Coronary artery (tissue), 2 donors: ENCODE data around the gene ZCCHC3.
"Not testable (repeated sequence)": the region's sequence is repeated elsewhere in the genome, so short reads cannot be mapped to it uniquely, and the experiment has no call there.

Experiments used
- DNase-seq: peaks from one replicate; pipeline ENCODE4 v3.0.0-alpha.2; 2017; ENCODE audit warnings: low spot score
- H3K27ac ChIP-seq, 2 donors: fragments of 200-600 bp; sonication (generic); one replicate each; pipeline ENCODE4 v1.5.1; 2016 to 2019
- H3K4me3 ChIP-seq: fragments of 200-600 bp; sonication (generic); 2 replicates; pipeline ENCODE4 v1.5.1; 2016; ENCODE audit warnings: mild to moderate bottlenecking, moderate library complexity
- CTCF ChIP-seq: fragments of 200-600 bp; sonication (generic); IDR thresholded peaks from one replicate; pipeline ENCODE4 v1.5.1; 2019; ENCODE audit warnings: antibody characterized with exemption

The ZCCHC3 gene

GRCh38 chr20:327186-328026 is 30.0 kb downstream of the ZCCHC3 start:
- H3K4me3 ChIP-seq, result peak overlapping the region; percentile 91
- TF ChIP-seq CTCF, result no peak
- H3K27ac ChIP-seq, result peak overlapping the region; percentile 81 to 94
- peak; percentile 87 for DNase-seq

GRCh38 chr20:328027-328974 is 30.9 kb downstream of the ZCCHC3 start:
- no peak for TF ChIP-seq CTCF
- H3K4me3 ChIP-seq, result peak overlapping the region; percentile 91
- no peak for DNase-seq
- H3K27ac ChIP-seq, result peak overlapping the region; percentile 81 to 94

GRCh38 chr20:328975-329695 is 31.8 kb downstream of the ZCCHC3 start:
- TF ChIP-seq CTCF, result no peak
- no peak for DNase-seq
- peak overlapping the region in 1 of 2 donors; percentile 64 for H3K27ac ChIP-seq
- H3K4me3 ChIP-seq, result no peak overlapping the region

GRCh38 chr20:329851-330232 is 32.5 kb downstream of the ZCCHC3 start:
- TF ChIP-seq CTCF, result no peak
- Histone ChIP-seq H3K4me3 (no peak overlapping the region), H3K27ac (peak overlapping the region in 1 of 2 donors; percentile 18)
- DNase-seq, result no peak

GRCh38 chr20:330233-331149 is 33.1 kb downstream of the ZCCHC3 start:
- H3K27ac ChIP-seq, result peak overlapping the region in 1 of 2 donors; percentile 18
- no peak for DNase-seq
- peak; percentile 84 for TF ChIP-seq CTCF
- no peak overlapping the region for H3K4me3 ChIP-seq

GRCh38 chr20:334578-334977 is 37.2 kb downstream of the ZCCHC3 start:
- no peak for TF ChIP-seq CTCF
- H3K27ac ChIP-seq, result no peak overlapping the region
- no peak overlapping the region for H3K4me3 ChIP-seq
- DNase-seq, result no peak

GRCh38 chr20:336040-336439 is 38.7 kb downstream of the ZCCHC3 start:
- H3K4me3 ChIP-seq, DNase-seq, H3K27ac ChIP-seq: not testable (repeated sequence)
